Activated T-cell treated with anti-CD3 and anti-CD28 coated beads, Interleukin-2, amount 50 U/mL, for 24 hours (primary cell): ENCODE measurements around the gene LHFPL5.

Experiments
- DNase-seq: peaks from one replicate; pipeline ENCODE4 v3.0.0-alpha.2; 2020
- H3K27ac Mint-ChIP-seq: 2 replicates; pipeline ENCODE4 v1.8.0; 2020; ENCODE audit warnings: mild to moderate bottlenecking, mixed read lengths
- H3K27me3 Mint-ChIP-seq: 2 replicates; pipeline ENCODE4 v1.8.0; 2020; ENCODE audit warnings: mixed read lengths
- H3K36me3 Mint-ChIP-seq: 2 replicates; pipeline ENCODE4 v1.8.0; 2020; ENCODE audit warnings: low read depth, mixed read lengths
- H3K4me1 Mint-ChIP-seq: 2 replicates; pipeline ENCODE4 v1.8.0; 2020; ENCODE audit warnings: low read depth, mixed read lengths
- H3K4me3 Mint-ChIP-seq: 2 replicates; pipeline ENCODE4 v1.8.0; 2020; ENCODE audit warnings: mild to moderate bottlenecking, moderate library complexity, mixed read lengths
- H3K9me3 Mint-ChIP-seq: 2 replicates; pipeline ENCODE4 v1.8.0; 2020; ENCODE audit warnings: mixed read lengths

Gene LHFPL5

DNA sequence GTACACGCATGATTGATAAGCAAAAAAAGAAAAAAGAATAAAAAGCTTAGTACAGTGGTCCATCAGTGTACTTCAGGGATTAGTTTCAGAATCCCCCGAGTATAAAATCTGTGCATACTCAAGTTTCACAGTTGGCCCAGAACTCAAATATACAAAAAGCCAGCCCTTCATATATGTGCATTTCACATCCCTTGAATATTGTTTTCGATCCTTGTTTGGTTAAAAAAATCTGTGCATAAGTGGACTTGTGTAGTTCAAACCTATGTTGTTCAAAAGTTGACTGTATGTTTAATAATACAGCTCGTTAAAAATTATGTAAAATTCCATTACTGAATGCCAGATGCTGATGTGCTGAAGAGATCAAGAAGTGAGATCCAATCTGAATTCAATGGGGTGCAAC lies 54.2 kb downstream of the LHFPL5 start:
- Mint-ChIP-seq H3K9me3 (no peaks in the 10 kb centered on the region), H3K36me3 (peaks cover 95% of the 10 kb centered on the region), H3K27me3 (no peaks in the 10 kb centered on the region), H3K4me1 (peaks cover 2% of the 10 kb centered on the region), H3K4me3 (no peak overlapping the region), H3K27ac (no peak overlapping the region)
- no peak for DNase-seq
